ENCODE results near the gene TFAP2D. TPM values are rescaled to one million over a fixed set of nuclear protein-coding genes. Genes with fewer than 3 reads are reported as not detected.
A peak's percentile ranks its signal among the peaks of the same experiment; 100 is the strongest.

TFAP2D gene
- total and polyA plus RNA-seq, 2 experiments from 2014 or later, result not detected

DNA sequence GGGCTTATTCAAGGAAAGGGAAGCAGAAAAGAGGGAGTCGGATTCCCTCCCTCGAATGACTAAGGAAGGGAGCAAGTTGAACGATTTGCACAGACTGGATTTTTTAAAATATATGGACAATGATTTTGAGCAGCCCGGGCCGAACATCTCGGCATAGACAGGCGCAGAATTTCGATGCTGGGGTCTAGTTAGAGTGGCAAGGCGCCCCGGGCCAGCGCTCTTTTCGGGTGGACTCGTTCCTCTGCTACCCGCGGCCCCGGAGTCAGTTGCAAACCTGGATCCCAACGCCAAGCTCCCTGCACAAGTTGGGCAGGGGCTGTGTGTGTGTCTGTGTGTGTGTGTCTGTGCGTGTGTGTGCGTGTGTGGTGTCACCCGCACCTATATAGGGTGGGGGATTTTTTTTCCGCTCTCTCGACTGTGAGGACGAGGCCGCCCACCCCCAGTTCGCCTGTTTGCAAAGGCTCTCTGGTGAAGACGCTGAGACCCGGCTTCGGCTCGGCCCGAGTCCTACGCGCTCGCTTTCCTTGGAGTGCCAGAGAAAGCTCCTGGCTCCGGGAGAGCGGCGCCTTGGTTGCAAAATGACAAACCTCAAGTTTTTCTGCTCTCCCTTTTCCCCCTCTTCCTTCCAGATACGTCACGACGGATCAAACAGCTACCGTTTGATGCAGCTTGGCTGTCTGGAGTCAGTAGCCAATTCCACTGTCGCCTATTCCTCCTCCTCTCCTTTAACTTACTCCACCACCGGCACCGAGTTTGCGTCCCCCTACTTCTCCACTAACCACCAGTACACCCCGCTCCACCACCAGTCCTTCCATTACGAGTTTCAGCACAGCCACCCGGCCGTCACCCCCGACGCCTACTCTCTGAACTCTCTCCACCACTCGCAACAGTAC lies 1.4 kb downstream of the TFAP2D start:
- Histone ChIP-seq H4K20me1 (replicated peaks; ENCODE audit: insufficient read depth) (peaks cover 39% of the 10 kb centered on the region), H3K79me2 (replicated peaks; ENCODE audit: insufficient read depth) (no peaks in the 10 kb centered on the region), H3K36me3 (ENCODE audit: insufficient read depth) (no peaks in the 10 kb centered on the region), H3K4me2 (peak overlapping the region; percentile 92), H3K9me2 (ENCODE audit: insufficient read depth) (no peaks in the 10 kb centered on the region), H3K4me3 (peak overlapping the region; percentile 70), H3K27ac (ENCODE audit: low read depth) (no peak overlapping the region), H3K4me1 (ENCODE audit: insufficient read depth) (peaks cover 85% of the 10 kb centered on the region), H3K27me3 (ENCODE audit: insufficient read depth) (peaks cover 100% of the 10 kb centered on the region), H3F3A (replicated peaks; ENCODE audit: low read depth) (peaks cover 18% of the 10 kb centered on the region), H2AFZ (peak overlapping the region; percentile 72; the same call in 1 of the 2 replicates)
- ATAC-seq (peak; percentile 34), DNase-seq (ENCODE audit: low spot score) (peak; percentile 70)
- TF ChIP-seq EZH2 (IDR thresholded peaks at IDR 0.05; ENCODE audit: low read depth, unreplicated experiment), result peak; percentile 70
- TF ChIP-seq STAT1 (IDR thresholded peaks at IDR 0.05; ENCODE audit: unreplicated experiment), result no peak
- peak; percentile 87 for TF ChIP-seq EZH2phosphoT487 (IDR thresholded peaks at IDR 0.05; ENCODE audit: unreplicated experiment)
- TF ChIP-seq CREB1 (CRISPR knock-in tag; IDR thresholded peaks at IDR 0.05; ENCODE audit: low read depth), result 0 out of 2 replicates have a peak, but pooled peaks have one; percentile 61
- Mint-ChIP-seq H3K27me3 (ENCODE audit: insufficient read depth, low read depth, poor library complexity) (peaks cover 100% of the 10 kb centered on the region), H3K27ac (no peak overlapping the region), H3K4me1 (peaks cover 53% of the 10 kb centered on the region), H3K36me3 (ENCODE audit: low read depth) (no peaks in the 10 kb centered on the region), H3K4me3 (peak overlapping the region; percentile 69), H3K9me3 (no peaks in the 10 kb centered on the region; the same call in 2 of the 3 replicates)

DNA sequence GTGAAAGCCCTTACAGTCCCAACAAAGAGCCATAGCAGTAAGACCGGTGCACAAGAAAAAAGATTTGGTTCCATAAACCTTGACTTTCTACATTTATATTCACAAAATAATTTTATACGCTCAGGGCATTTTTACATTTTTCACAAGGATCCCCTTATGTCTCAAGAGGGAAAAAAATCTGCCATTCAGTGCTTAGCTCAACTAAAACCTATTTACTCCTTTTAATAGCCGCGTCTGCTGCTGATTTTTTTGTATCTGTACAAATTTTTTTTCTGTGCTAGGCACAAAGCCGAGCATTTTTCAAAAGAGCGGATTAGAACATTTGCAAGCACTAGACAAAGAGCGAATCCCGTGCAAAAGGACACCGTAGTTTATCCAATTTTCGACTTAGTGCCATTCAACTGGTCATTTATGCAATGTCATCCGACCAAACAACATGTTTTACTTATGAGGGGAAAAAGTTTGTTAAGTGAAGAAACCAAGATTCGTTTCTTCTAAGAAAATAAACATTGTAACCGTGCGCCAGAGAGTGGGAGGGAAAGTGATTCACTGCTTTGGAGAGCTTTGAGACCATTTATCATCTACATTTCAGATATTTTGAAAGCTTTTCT lies 3.7 kb downstream of the TFAP2D start:
- peaks cover 100% of the 10 kb centered on the region for H3K27me3 ChIP-seq (ENCODE audit: insufficient read depth)
- TF ChIP-seq EZH2 (IDR thresholded peaks at IDR 0.05; ENCODE audit: low read depth, unreplicated experiment) (peak; percentile 28), REST (IDR thresholded peaks at IDR 0.05; ENCODE audit: unreplicated experiment) (no peak), POLR2AphosphoS5 (IDR thresholded peaks at IDR 0.05; ENCODE audit: low read depth) (no peak), ZNF114 (CRISPR knock-in tag; IDR thresholded peaks at IDR 0.05) (no peak)
- TF ChIP-seq, protein P1, sequence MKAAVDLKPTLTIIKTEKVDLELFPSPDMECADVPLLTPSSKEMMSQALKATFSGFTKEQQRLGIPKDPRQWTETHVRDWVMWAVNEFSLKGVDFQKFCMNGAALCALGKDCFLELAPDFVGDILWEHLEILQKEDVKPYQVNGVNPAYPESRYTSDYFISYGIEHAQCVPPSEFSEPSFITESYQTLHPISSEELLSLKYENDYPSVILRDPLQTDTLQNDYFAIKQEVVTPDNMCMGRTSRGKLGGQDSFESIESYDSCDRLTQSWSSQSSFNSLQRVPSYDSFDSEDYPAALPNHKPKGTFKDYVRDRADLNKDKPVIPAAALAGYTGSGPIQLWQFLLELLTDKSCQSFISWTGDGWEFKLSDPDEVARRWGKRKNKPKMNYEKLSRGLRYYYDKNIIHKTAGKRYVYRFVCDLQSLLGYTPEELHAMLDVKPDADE (IDR thresholded peaks at IDR 0.05), result no peak
- H3K4me3 Mint-ChIP-seq, result no peak overlapping the region

More for the DNA sequence above, 3.7 kb downstream of the TFAP2D start:
- H3K4me1 Mint-ChIP-seq, result peaks cover 43% of the 10 kb centered on the region
- peaks cover 100% of the 10 kb centered on the region for H3K27me3 Mint-ChIP-seq (ENCODE audit: insufficient read depth, low read depth, poor library complexity)
- H3K4me2 ChIP-seq, result no peak overlapping the region
- no peak overlapping the region for H3K27ac ChIP-seq (ENCODE audit: low read depth)
- DNase-seq (ENCODE audit: low spot score), result peak; percentile 6
- no peak overlapping the region for H2AFZ ChIP-seq
- no peak overlapping the region for H3K4me3 ChIP-seq
- no peaks in the 10 kb centered on the region for H3K36me3 ChIP-seq (ENCODE audit: insufficient read depth)
- no peaks in the 10 kb centered on the region for H3K9me2 ChIP-seq (ENCODE audit: insufficient read depth)
- no peaks in the 10 kb centered on the region for H3K79me2 ChIP-seq (replicated peaks; ENCODE audit: insufficient read depth)
- H3F3A ChIP-seq (replicated peaks; ENCODE audit: low read depth), result peaks cover 30% of the 10 kb centered on the region
- H3K36me3 Mint-ChIP-seq (ENCODE audit: low read depth), result no peaks in the 10 kb centered on the region
- peaks cover 84% of the 10 kb centered on the region for H3K4me1 ChIP-seq (ENCODE audit: insufficient read depth)
- no peak for ATAC-seq
- H3K27ac Mint-ChIP-seq, result no peak overlapping the region
- H3K9me3 Mint-ChIP-seq, result no peaks in the 10 kb centered on the region; the same call in 2 of the 3 replicates
- H4K20me1 ChIP-seq (replicated peaks; ENCODE audit: insufficient read depth), result peaks cover 50% of the 10 kb centered on the region

Measured in GM23338 (cell line).